ENCODE data around the gene COL6A3.

DNA sequence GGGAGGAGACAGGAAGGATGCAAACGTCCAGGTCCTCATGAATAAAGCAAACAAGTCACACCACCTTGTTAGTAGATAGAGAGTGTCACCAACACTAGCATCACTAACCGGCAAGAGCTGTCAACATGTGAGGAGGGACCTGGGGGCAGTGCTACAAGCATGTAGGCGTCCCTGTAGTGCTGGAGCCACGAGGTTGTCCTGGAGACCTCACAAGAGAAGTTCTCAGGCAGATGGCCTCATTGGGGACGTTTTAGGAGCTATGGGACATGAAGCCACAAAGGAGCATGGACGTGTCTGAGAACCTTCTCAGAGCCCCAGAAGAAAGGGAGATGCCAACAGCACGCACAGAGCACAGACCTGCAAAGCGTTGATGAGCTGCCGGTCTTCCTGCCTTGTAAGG lies 70.0 kb downstream of the COL6A3 start:
- no peak for TF ChIP-seq ZNF850 (CRISPR knock-in tag; conservative IDR thresholded peaks at IDR 0.05)
- TF ChIP-seq, protein P1, sequence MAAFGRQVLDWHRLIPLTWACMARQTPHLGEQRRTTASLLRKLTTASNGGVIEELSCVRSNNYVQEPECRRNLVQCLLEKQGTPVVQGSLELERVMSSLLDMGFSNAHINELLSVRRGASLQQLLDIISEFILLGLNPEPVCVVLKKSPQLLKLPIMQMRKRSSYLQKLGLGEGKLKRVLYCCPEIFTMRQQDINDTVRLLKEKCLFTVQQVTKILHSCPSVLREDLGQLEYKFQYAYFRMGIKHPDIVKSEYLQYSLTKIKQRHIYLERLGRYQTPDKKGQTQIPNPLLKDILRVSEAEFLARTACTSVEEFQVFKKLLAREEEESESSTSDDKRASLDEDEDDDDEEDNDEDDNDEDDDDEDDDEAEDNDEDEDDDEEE (CRISPR knock-in tag; IDR thresholded peaks at IDR 0.05), result no peak
- no peak for TF ChIP-seq ZFP36 (IDR thresholded peaks at IDR 0.05; ENCODE audit: borderline replicate concordance, low read depth, low read length, partially characterized antibody)
- no peak for TF ChIP-seq POLR2A (IDR thresholded peaks at IDR 0.05; ENCODE audit: insufficient read depth in 1 of 2, low read depth in 2 of 2, low read length in 2 of 2)
- TF ChIP-seq SRF (IDR thresholded peaks at IDR 0.05; ENCODE audit: low read depth, low read length), result no peak
- no peak for TF ChIP-seq STAG1 (CRISPR knock-in tag; IDR thresholded peaks at IDR 0.05)
- TF ChIP-seq, protein P2, sequence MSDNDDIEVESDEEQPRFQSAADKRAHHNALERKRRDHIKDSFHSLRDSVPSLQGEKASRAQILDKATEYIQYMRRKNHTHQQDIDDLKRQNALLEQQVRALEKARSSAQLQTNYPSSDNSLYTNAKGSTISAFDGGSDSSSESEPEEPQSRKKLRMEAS (IDR thresholded peaks at IDR 0.05), result no peak
- TF ChIP-seq, protein P3, sequence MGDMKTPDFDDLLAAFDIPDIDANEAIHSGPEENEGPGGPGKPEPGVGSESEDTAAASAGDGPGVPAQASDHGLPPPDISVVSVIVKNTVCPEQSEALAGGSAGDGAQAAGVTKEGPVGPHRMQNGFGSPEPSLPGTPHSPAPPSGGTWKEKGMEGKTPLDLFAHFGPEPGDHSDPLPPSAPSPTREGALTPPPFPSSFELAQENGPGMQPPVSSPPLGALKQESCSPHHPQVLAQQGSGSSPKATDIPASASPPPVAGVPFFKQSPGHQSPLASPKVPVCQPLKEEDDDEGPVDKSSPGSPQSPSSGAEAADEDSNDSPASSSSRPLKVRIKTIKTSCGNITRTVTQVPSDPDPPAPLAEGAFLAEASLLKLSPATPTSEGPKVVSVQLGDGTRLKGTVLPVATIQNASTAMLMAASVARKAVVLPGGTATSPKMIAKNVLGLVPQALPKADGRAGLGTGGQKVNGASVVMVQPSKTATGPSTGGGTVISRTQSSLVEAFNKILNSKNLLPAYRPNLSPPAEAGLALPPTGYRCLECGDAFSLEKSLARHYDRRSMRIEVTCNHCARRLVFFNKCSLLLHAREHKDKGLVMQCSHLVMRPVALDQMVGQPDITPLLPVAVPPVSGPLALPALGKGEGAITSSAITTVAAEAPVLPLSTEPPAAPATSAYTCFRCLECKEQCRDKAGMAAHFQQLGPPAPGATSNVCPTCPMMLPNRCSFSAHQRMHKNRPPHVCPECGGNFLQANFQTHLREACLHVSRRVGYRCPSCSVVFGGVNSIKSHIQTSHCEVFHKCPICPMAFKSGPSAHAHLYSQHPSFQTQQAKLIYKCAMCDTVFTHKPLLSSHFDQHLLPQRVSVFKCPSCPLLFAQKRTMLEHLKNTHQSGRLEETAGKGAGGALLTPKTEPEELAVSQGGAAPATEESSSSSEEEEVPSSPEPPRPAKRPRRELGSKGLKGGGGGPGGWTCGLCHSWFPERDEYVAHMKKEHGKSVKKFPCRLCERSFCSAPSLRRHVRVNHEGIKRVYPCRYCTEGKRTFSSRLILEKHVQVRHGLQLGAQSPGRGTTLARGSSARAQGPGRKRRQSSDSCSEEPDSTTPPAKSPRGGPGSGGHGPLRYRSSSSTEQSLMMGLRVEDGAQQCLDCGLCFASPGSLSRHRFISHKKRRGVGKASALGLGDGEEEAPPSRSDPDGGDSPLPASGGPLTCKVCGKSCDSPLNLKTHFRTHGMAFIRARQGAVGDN (CRISPR knock-in tag; IDR thresholded peaks at IDR 0.05), result no peak
- TF ChIP-seq, protein P4, sequence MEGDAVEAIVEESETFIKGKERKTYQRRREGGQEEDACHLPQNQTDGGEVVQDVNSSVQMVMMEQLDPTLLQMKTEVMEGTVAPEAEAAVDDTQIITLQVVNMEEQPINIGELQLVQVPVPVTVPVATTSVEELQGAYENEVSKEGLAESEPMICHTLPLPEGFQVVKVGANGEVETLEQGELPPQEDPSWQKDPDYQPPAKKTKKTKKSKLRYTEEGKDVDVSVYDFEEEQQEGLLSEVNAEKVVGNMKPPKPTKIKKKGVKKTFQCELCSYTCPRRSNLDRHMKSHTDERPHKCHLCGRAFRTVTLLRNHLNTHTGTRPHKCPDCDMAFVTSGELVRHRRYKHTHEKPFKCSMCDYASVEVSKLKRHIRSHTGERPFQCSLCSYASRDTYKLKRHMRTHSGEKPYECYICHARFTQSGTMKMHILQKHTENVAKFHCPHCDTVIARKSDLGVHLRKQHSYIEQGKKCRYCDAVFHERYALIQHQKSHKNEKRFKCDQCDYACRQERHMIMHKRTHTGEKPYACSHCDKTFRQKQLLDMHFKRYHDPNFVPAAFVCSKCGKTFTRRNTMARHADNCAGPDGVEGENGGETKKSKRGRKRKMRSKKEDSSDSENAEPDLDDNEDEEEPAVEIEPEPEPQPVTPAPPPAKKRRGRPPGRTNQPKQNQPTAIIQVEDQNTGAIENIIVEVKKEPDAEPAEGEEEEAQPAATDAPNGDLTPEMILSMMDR (CRISPR knock-in tag; IDR thresholded peaks at IDR 0.05), result no peak

Measured in HepG2 (cell line).